Colonic mucosa (tissue), 4 donors: ENCODE measurements around the gene C3orf80. TPM values are rescaled to one million over a fixed set of nuclear protein-coding genes. Genes with fewer than 3 reads are reported as not detected.
"Not testable (repeated sequence)": the region's sequence is repeated elsewhere in the genome, so short reads cannot be mapped to it uniquely, and the experiment has no call there.

Experiments used
- DNase-seq: peaks from one replicate; pipeline ENCODE4 v3.0.0-alpha.2; 2020
- H3K27ac ChIP-seq: fragments of 200-600 bp; one replicate; pipeline ENCODE4 v1.8.0; 2021
- H3K27me3 ChIP-seq: fragments of 200-600 bp; one replicate; pipeline ENCODE4 v1.8.0; 2021
- H3K36me3 ChIP-seq: fragments of 200-600 bp; one replicate; pipeline ENCODE4 v1.8.0; 2021
- H3K4me1 ChIP-seq: fragments of 200-600 bp; one replicate; pipeline ENCODE4 v1.8.0; 2021; ENCODE audit warnings: mild to moderate bottlenecking
- H3K4me3 ChIP-seq: fragments of 200-600 bp; one replicate; pipeline ENCODE4 v1.8.0; 2021
- H3K9ac ChIP-seq, 2 donors: one replicate each; pipeline ENCODE4 v1.7.0; 2013; ENCODE audit warnings: control low read depth in 2 of 2, low read depth in 2 of 2, low read length in 2 of 2
- H3K9me3 ChIP-seq: fragments of 200-600 bp; one replicate; pipeline ENCODE4 v1.8.0; 2021
- intact Hi-C: fragments of 100-400 bp; cut with DNase I; formaldehyde crosslinking; loops from one replicate; pipeline ENCODE4 v1.14.1; 2022
- total RNA-seq, 2 donors: library from RNA; stranded (reverse); fragmentation: NEBNext Ultra II Directional in 1 of 2; extraction: Animal tissue kit (Norgen Biotek cat#: 25700) in 1 of 2; gene quantifications; one replicate each; pipeline ENCODE4 v1.2.1, GENCODE V29; 2021
- TF ChIP-seq, protein P1 (sequence below): fragments of 200-600 bp; IDR thresholded peaks from one replicate; pipeline ENCODE4 v1.8.0; 2022; ENCODE audit warnings: antibody characterized with exemption, mild to moderate bottlenecking
- donor health status: healthy.
- donor health status: DM: no; HTN: no; CAD: no.
- donor health status: DM: no; HTN: no; CAD: no.

Gene C3orf80
- total RNA-seq, 2 donors from 2014 or later = 0.72 to 1.9 TPM

DNA sequence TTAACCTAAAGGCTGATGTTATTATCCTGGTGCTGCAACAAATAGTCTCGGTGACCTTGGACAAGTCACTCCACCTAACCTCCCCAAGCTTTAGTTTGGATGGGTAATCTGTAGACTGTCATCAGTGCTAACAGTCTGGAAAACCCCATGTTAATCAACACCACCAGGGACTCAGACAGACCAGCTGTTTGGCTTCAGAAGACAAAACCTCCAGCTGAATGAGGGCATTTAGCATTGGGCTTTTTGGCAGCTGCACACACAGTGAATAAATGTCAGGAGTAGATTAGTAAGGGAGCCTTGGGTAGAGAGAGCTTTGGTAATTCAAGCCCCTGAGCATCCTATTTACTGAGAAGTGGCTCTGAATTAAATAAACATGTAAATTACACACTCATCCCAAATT is 24.9 kb upstream of the C3orf80 start:
- no peak overlapping the region for H3K9ac ChIP-seq
- TF ChIP-seq, protein P1, sequence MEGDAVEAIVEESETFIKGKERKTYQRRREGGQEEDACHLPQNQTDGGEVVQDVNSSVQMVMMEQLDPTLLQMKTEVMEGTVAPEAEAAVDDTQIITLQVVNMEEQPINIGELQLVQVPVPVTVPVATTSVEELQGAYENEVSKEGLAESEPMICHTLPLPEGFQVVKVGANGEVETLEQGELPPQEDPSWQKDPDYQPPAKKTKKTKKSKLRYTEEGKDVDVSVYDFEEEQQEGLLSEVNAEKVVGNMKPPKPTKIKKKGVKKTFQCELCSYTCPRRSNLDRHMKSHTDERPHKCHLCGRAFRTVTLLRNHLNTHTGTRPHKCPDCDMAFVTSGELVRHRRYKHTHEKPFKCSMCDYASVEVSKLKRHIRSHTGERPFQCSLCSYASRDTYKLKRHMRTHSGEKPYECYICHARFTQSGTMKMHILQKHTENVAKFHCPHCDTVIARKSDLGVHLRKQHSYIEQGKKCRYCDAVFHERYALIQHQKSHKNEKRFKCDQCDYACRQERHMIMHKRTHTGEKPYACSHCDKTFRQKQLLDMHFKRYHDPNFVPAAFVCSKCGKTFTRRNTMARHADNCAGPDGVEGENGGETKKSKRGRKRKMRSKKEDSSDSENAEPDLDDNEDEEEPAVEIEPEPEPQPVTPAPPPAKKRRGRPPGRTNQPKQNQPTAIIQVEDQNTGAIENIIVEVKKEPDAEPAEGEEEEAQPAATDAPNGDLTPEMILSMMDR = no peak

DNA sequence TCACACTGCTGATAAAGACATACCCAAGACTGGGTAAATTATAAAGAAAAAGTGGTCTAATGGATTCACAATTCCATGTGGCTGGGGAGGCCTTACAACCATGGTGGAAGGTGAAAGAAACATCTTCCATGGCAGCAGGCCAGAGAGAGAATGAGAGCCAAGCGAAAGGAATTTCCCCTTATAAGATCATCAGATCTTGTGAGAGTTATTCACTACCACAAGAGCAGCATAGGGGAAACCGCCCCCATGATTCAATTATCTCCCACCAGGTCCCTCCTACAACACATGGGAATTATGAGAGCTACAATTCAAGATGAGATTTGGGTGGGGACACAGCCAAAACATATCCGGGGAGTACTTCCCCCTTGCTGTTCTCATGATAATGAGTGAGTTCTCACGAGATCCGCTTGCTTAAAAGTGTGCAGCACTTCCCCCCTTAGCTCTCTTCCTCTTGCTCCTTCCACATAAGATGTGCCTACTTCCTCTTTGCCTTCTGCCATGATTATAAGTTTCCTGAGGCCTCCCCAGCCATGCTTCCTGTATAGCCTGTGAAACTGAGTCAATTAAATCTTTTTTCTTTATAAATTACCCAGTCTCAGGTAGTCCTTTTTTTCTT is 20.7 kb upstream of the C3orf80 start:
- H3K27me3 ChIP-seq, H3K27ac ChIP-seq, intact Hi-C loops, H3K36me3 ChIP-seq, H3K9ac ChIP-seq, H3K9me3 ChIP-seq, H3K4me3 ChIP-seq, DNase-seq, H3K4me1 ChIP-seq: not testable (repeated sequence)

More for the DNA sequence above, 24.9 kb upstream of the C3orf80 start:
- intact Hi-C loops = no loop called here
- Histone ChIP-seq H3K36me3 (no peaks in the 10 kb centered on the region), H3K4me1 (no peaks in the 10 kb centered on the region), H3K27ac (no peak overlapping the region), H3K27me3 (no peaks in the 10 kb centered on the region), H3K4me3 (no peak overlapping the region), H3K9me3 (no peaks in the 10 kb centered on the region)
- DNase-seq = no peak

DNA sequence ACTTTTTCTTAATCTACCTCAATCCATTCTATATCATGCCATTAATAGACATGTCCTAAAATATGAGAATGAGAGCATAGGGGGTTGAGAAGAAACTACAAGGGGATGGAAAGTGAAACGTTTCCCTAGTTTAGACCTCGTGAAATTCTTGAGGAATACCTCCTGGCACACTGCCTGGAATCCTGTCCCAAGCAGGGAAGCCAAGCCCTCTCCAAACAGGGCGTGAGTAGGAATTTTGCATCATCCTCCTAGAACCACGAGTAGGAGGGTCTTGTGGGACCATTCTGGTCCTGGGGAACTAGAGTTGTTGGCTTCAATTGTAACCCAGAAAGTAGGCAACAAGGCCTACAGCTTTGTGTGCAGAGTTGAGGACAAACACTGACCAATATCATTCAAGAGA is 19.6 kb upstream of the C3orf80 start:
- Histone ChIP-seq H3K9me3 (no peaks in the 10 kb centered on the region), H3K4me3 (no peak overlapping the region), H3K4me1 (no peaks in the 10 kb centered on the region), H3K9ac (no peak overlapping the region), H3K36me3 (no peaks in the 10 kb centered on the region), H3K27me3 (no peaks in the 10 kb centered on the region), H3K27ac (no peak overlapping the region)
- TF ChIP-seq, protein P1 = no peak
- DNase-seq = no peak
- intact Hi-C loops = no loop called here

DNA sequence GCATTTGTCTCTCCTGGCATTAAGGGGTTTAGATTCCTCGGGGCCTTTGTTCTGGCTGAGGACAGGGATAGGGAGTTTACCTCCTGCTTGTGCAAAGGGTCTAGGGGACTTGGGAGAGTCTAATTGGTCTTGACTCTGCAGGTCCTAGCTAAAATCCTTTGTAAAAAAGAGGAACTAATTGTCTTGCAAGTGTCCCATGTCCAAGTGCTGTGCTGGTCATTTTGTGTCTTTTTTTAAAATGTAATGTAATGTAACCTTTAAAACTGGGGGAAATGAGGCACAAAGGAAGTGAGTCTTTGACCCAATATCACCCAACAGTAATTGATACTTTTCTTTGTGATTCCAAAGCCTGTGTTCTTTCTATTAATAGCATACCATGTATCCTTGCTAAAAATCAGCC is 14.9 kb upstream of the C3orf80 start:
- no peak for DNase-seq
- H3K27me3 ChIP-seq = no peaks in the 10 kb centered on the region

DNA sequence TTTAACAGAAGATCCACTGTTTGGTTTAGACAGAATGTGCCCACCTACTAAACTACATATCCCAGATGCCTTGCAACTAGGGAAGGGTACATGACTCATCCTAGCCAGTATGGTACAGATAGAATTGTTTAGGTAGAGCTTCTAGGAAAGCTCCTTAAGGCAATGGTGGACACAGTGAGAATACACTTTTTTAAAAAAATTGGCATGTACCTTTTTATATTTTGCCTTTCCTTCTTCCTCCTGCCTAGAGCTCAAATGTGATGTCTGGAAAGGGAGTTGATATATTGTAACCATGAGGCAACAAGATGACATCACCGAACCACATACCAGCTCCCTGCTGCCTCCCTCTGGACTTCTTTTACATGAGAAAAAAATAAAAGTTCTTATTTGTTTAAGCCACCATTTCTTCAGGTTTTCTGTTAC is 14.4 kb upstream of the C3orf80 start:
- no peaks in the 10 kb centered on the region for H3K36me3 ChIP-seq
- no peak for DNase-seq
- H3K9ac ChIP-seq = no peak overlapping the region
- TF ChIP-seq, protein P1 = no peak
- H3K9me3 ChIP-seq = no peaks in the 10 kb centered on the region
- no peaks in the 10 kb centered on the region for H3K27me3 ChIP-seq
- H3K4me1 ChIP-seq = no peaks in the 10 kb centered on the region
- H3K4me3 ChIP-seq = no peak overlapping the region
- H3K27ac ChIP-seq = no peak overlapping the region
- intact Hi-C loops = loop anchor here (10.0 kb wide), 1 partner anchor 176 kb away; no protein-coding TSS in a partner anchor

More for the DNA sequence above, 14.9 kb upstream of the C3orf80 start:
- TF ChIP-seq, protein P1 = no peak
- Histone ChIP-seq H3K4me1 (no peaks in the 10 kb centered on the region), H3K9me3 (no peaks in the 10 kb centered on the region), H3K36me3 (no peaks in the 10 kb centered on the region), H3K27ac (no peak overlapping the region), H3K9ac (no peak overlapping the region), H3K4me3 (no peak overlapping the region)
- intact Hi-C loops = loop anchor here (10.0 kb wide), 1 partner anchor 176 kb away; no protein-coding TSS in a partner anchor

DNA sequence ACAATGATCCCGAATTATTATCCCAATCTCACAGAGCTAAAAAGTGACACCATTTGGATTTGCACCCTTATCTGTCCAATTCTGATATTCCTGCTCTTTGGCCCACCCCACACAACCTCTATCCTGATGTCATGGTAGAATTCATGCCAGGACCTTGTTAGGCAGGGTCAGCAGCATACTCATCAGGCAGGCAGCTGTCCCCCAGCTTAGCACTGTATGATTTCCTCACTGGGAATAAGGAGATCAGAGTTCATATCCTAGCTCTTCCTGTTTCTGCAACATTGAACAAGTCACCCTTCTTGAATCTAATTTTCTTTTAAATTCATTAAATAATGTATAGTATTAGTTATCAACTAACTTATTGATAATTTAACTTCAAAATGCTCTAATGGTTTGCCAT is 12.0 kb upstream of the C3orf80 start:
- no peaks in the 10 kb centered on the region for H3K36me3 ChIP-seq
- H3K9ac ChIP-seq = no peak overlapping the region
- H3K4me3 ChIP-seq = no peak overlapping the region
- no peaks in the 10 kb centered on the region for H3K27me3 ChIP-seq
- H3K27ac ChIP-seq = no peak overlapping the region
- no peaks in the 10 kb centered on the region for H3K9me3 ChIP-seq
- H3K4me1 ChIP-seq = no peaks in the 10 kb centered on the region
- intact Hi-C loops = loop anchor here (10.0 kb wide), 1 partner anchor 178 kb away; no protein-coding TSS in a partner anchor
- TF ChIP-seq, protein P1 = no peak
- no peak for DNase-seq
